Uterus (tissue), 4 donors: ENCODE results near the gene MYLIP. TPM values are rescaled to one million over a fixed set of nuclear protein-coding genes. Genes with fewer than 3 reads are reported as not detected.

ENCODE experiments used
- DNase-seq, 2 donors: peaks; one replicate each; pipeline ENCODE4 v3.0.0-alpha.2; 2019 to 2020
- H3K27ac ChIP-seq, 2 donors: fragments of 200-600 bp; sonication (generic); 1 replicate in 1 of 2; 2 replicates in 1 of 2; pipeline ENCODE4 v1.5.1; 2016 to 2018
- H3K27me3 ChIP-seq, 2 donors: fragments of 200-600 bp; sonication (generic); one replicate each; pipeline ENCODE4 v1.5.1; 2018 to 2019; ENCODE audit warnings: control low read depth in 1 of 2
- H3K36me3 ChIP-seq, 2 donors: fragments of 200-600 bp; sonication (generic); one replicate each; pipeline ENCODE4 v1.5.1; 2019; ENCODE audit warnings: control low read depth in 1 of 2
- H3K4me1 ChIP-seq, 2 donors: fragments of 200-600 bp; sonication (generic); one replicate each; pipeline ENCODE4 v1.5.1; 2018 to 2019; ENCODE audit warnings: control low read depth in 1 of 2
- H3K4me3 ChIP-seq, 2 donors: fragments of 200-600 bp; sonication (generic); 1 replicate in 1 of 2; 2 replicates in 1 of 2; pipeline ENCODE4 v1.5.1; 2018 to 2019; ENCODE audit warnings: mild to moderate bottlenecking in 1 of 2
- H3K9me3 ChIP-seq, 2 donors: fragments of 200-600 bp; sonication (generic); one replicate each; pipeline ENCODE4 v1.5.1; 2019; ENCODE audit warnings: control low read depth in 1 of 2
- CTCF ChIP-seq, 4 experiments: fragments of 200-600 bp in 2 of 4; fragments of 450-650 bp in 2 of 4; sonication (generic) in 2 of 4; IDR thresholded peaks; one replicate each; pipeline ENCODE4 v1.5.1; 2016 to 2019; ENCODE audit warnings: antibody characterized with exemption in 4 of 4, mild to moderate bottlenecking in 2 of 4, moderate library complexity in 1 of 4
- POLR2A ChIP-seq, 2 donors: fragments of 450-650 bp; IDR thresholded peaks; one replicate each; pipeline ENCODE4 v1.6.1; 2016; ENCODE audit warnings: antibody characterized with exemption in 2 of 2, mild to moderate bottlenecking in 1 of 2, moderate library complexity in 1 of 2
- intact Hi-C: fragments of 100-400 bp; cut with DNase I; formaldehyde crosslinking; loops from one replicate; pipeline ENCODE4 v1.15.1; 2023; ENCODE audit warnings: low total_unique reads
- total RNA-seq, 4 donors: library from RNA; depleted of rRNA in 3 of 4; stranded (reverse); fragments of >200 nt in 3 of 4; gene quantifications; one replicate each; pipeline versions ENCODE4 v1.1.0 to v1.2.4, GENCODE V29; 2014 to 2023
- donor health status: DM: yes; HTN: yes; CAD: no.

Gene MYLIP
- total RNA-seq, 4 donors from 2014 or later = 11.5 to 79.2 (median 58.7) TPM

- DNase-seq = no peak
- Histone ChIP-seq H3K4me1 (no peaks in the 10 kb centered on the region), H3K27ac (no peak overlapping the region), H3K4me3 (no peak overlapping the region), H3K27me3 (no peaks in the 10 kb centered on the region), H3K36me3 (no peaks in the 10 kb centered on the region), H3K9me3 (no peaks in the 10 kb centered on the region)
- intact Hi-C loops = no loop called here
- TF ChIP-seq POLR2A (IDR thresholded peaks at IDR 0.05) (no peak), CTCF (IDR thresholded peaks at IDR 0.05) (no peak)
Measured at GRCh38 chr6:16118825-16119224, 10.1 kb upstream of the MYLIP start.

GRCh38 chr6:16121339-16121738 lies 7.5 kb upstream of the MYLIP start:
- DNase-seq = no peak

GRCh38 chr6:16122197-16122596 lies 6.7 kb upstream of the MYLIP start:
- no peaks in the 10 kb centered on the region for H3K9me3 ChIP-seq
- TF ChIP-seq POLR2A (IDR thresholded peaks at IDR 0.05) (no peak), CTCF (IDR thresholded peaks at IDR 0.05) (no peak)
- no peaks in the 10 kb centered on the region for H3K4me1 ChIP-seq
- H3K36me3 ChIP-seq = no peaks in the 10 kb centered on the region
- no peak overlapping the region for H3K27ac ChIP-seq
- intact Hi-C loops = no loop called here
- no peak for DNase-seq
- no peaks in the 10 kb centered on the region for H3K27me3 ChIP-seq
- no peak overlapping the region for H3K4me3 ChIP-seq

More at GRCh38 chr6:16121339-16121738, 7.5 kb upstream of the MYLIP start:
- Histone ChIP-seq H3K27me3 (no peaks in the 10 kb centered on the region), H3K4me3 (no peak overlapping the region), H3K4me1 (no peaks in the 10 kb centered on the region), H3K36me3 (no peaks in the 10 kb centered on the region), H3K9me3 (no peaks in the 10 kb centered on the region), H3K27ac (no peak overlapping the region)
- TF ChIP-seq POLR2A (IDR thresholded peaks at IDR 0.05) (no peak), CTCF (IDR thresholded peaks at IDR 0.05) (no peak)
- intact Hi-C loops = no loop called here

GRCh38 chr6:16124198-16125180 lies 4.4 kb upstream of the MYLIP start:
- TF ChIP-seq CTCF (IDR thresholded peaks at IDR 0.05) = no peak
- TF ChIP-seq POLR2A (IDR thresholded peaks at IDR 0.05) = no peak
- no peaks in the 10 kb centered on the region for H3K27me3 ChIP-seq
- H3K9me3 ChIP-seq = no peaks in the 10 kb centered on the region
- H3K36me3 ChIP-seq = no peaks in the 10 kb centered on the region
- no peak for DNase-seq
- intact Hi-C loops = no loop called here
- no peaks in the 10 kb centered on the region for H3K4me1 ChIP-seq
- no peak overlapping the region for H3K4me3 ChIP-seq
- no peak overlapping the region for H3K27ac ChIP-seq

- Histone ChIP-seq H3K27ac (no peak overlapping the region), H3K9me3 (no peaks in the 10 kb centered on the region), H3K4me1 (no peaks in the 10 kb centered on the region), H3K4me3 (no peak overlapping the region), H3K27me3 (no peaks in the 10 kb centered on the region), H3K36me3 (no peaks in the 10 kb centered on the region)
- no peak for DNase-seq
- intact Hi-C loops = no loop called here
- TF ChIP-seq POLR2A (IDR thresholded peaks at IDR 0.05) (no peak), CTCF (IDR thresholded peaks at IDR 0.05) (no peak)
Measured at GRCh38 chr6:16126056-16126455, 2.8 kb upstream of the MYLIP start.
